ENCODE measurements around the gene HHAT. TPM values are rescaled to one million over a fixed set of nuclear protein-coding genes. Genes with fewer than 3 reads are reported as not detected.

Gene HHAT
- total RNA-seq, 3 donors from 2014 or later, result 0.26 to 0.71 (median 0.65) TPM

GRCh38 chr1:210618369-210618768 is 289.7 kb downstream of the HHAT start:
- H3K4me3 Mint-ChIP-seq, result no peak overlapping the region
- H3K27me3 Mint-ChIP-seq (ENCODE audit: low read depth), result no peaks in the 10 kb centered on the region
- peaks cover 4% of the 10 kb centered on the region for H3K36me3 Mint-ChIP-seq (ENCODE audit: insufficient read depth)
- H3K9me3 Mint-ChIP-seq, result no peaks in the 10 kb centered on the region
- no peak for ATAC-seq
- no peaks in the 10 kb centered on the region for H3K4me1 Mint-ChIP-seq (ENCODE audit: low read depth)
- DNase-seq, result no peak

- no peaks in the 10 kb centered on the region for H3K27me3 Mint-ChIP-seq (ENCODE audit: low read depth)
Observed at GRCh38 chr1:210620867-210621488, 292.3 kb downstream of the HHAT start.

GRCh38 chr1:210621712-210622111 is 293.0 kb downstream of the HHAT start:
- H3K27me3 Mint-ChIP-seq (ENCODE audit: low read depth), result no peaks in the 10 kb centered on the region
- ATAC-seq, result no peak
- DNase-seq, result no peak
- H3K36me3 Mint-ChIP-seq (ENCODE audit: insufficient read depth), result peaks cover 3% of the 10 kb centered on the region
- H3K4me3 Mint-ChIP-seq, result no peak overlapping the region
- no peaks in the 10 kb centered on the region for H3K9me3 Mint-ChIP-seq
- no peaks in the 10 kb centered on the region for H3K4me1 Mint-ChIP-seq (ENCODE audit: low read depth)

More at GRCh38 chr1:210620867-210621488, 292.3 kb downstream of the HHAT start:
- Mint-ChIP-seq H3K9me3 (no peaks in the 10 kb centered on the region), H3K4me1 (ENCODE audit: low read depth) (no peaks in the 10 kb centered on the region), H3K4me3 (no peak overlapping the region), H3K36me3 (ENCODE audit: insufficient read depth) (peaks cover 3% of the 10 kb centered on the region)
- ATAC-seq, result no peak
- no peak for DNase-seq

- no peak for DNase-seq
- Mint-ChIP-seq H3K9me3 (no peaks in the 10 kb centered on the region), H3K4me3 (no peak overlapping the region), H3K27me3 (ENCODE audit: low read depth) (no peaks in the 10 kb centered on the region), H3K36me3 (ENCODE audit: insufficient read depth) (no peaks in the 10 kb centered on the region), H3K4me1 (ENCODE audit: low read depth) (no peaks in the 10 kb centered on the region)
- ATAC-seq, result no peak
Observed at GRCh38 chr1:210624722-210625121, 296.0 kb downstream of the HHAT start.

GRCh38 chr1:210625715-210626114 is 297.0 kb downstream of the HHAT start:
- ATAC-seq (no peak), DNase-seq (no peak)
- Mint-ChIP-seq H3K4me3 (no peak overlapping the region), H3K27me3 (ENCODE audit: low read depth) (no peaks in the 10 kb centered on the region), H3K36me3 (ENCODE audit: insufficient read depth) (no peaks in the 10 kb centered on the region), H3K4me1 (ENCODE audit: low read depth) (no peaks in the 10 kb centered on the region), H3K9me3 (no peaks in the 10 kb centered on the region)

GRCh38 chr1:210626341-210626740 is 297.6 kb downstream of the HHAT start:
- H3K27me3 Mint-ChIP-seq (ENCODE audit: low read depth), result no peaks in the 10 kb centered on the region
- ATAC-seq (no peak), DNase-seq (no peak)
- H3K9me3 Mint-ChIP-seq, result no peaks in the 10 kb centered on the region
- no peaks in the 10 kb centered on the region for H3K4me1 Mint-ChIP-seq (ENCODE audit: low read depth)
- no peaks in the 10 kb centered on the region for H3K36me3 Mint-ChIP-seq (ENCODE audit: insufficient read depth)
- H3K4me3 Mint-ChIP-seq, result no peak overlapping the region

GRCh38 chr1:210627755-210628154 is 299.1 kb downstream of the HHAT start:
- ATAC-seq (no peak), DNase-seq (no peak)
- no peaks in the 10 kb centered on the region for H3K27me3 Mint-ChIP-seq (ENCODE audit: low read depth)
- H3K4me1 Mint-ChIP-seq (ENCODE audit: low read depth), result no peaks in the 10 kb centered on the region
- H3K4me3 Mint-ChIP-seq, result no peak overlapping the region
- H3K36me3 Mint-ChIP-seq (ENCODE audit: insufficient read depth), result no peaks in the 10 kb centered on the region
- no peaks in the 10 kb centered on the region for H3K9me3 Mint-ChIP-seq

- DNase-seq, result no peak
- H3K27me3 Mint-ChIP-seq (ENCODE audit: low read depth), result no peaks in the 10 kb centered on the region
- H3K4me1 Mint-ChIP-seq (ENCODE audit: low read depth), result no peaks in the 10 kb centered on the region
- H3K9me3 Mint-ChIP-seq, result no peaks in the 10 kb centered on the region
- H3K36me3 Mint-ChIP-seq (ENCODE audit: insufficient read depth), result no peaks in the 10 kb centered on the region
- no peak for ATAC-seq
- H3K4me3 Mint-ChIP-seq, result no peak overlapping the region
Observed at GRCh38 chr1:210629276-210629675, 300.6 kb downstream of the HHAT start.

GRCh38 chr1:210631399-210631798 is 302.7 kb downstream of the HHAT start:
- no peaks in the 10 kb centered on the region for H3K4me1 Mint-ChIP-seq (ENCODE audit: low read depth)
- H3K9me3 Mint-ChIP-seq, result no peaks in the 10 kb centered on the region
- H3K4me3 Mint-ChIP-seq, result no peak overlapping the region
- H3K27me3 Mint-ChIP-seq (ENCODE audit: low read depth), result no peaks in the 10 kb centered on the region
- ATAC-seq, result no peak
- no peak for DNase-seq
- H3K36me3 Mint-ChIP-seq (ENCODE audit: insufficient read depth), result no peaks in the 10 kb centered on the region

- H3K36me3 Mint-ChIP-seq (ENCODE audit: insufficient read depth), result no peaks in the 10 kb centered on the region
Observed at GRCh38 chr1:210633140-210633539, 304.4 kb downstream of the HHAT start.

GRCh38 chr1:210633636-210634035 is 304.9 kb downstream of the HHAT start:
- H3K27me3 Mint-ChIP-seq (ENCODE audit: low read depth), result no peaks in the 10 kb centered on the region
- no peaks in the 10 kb centered on the region for H3K36me3 Mint-ChIP-seq (ENCODE audit: insufficient read depth)
- no peaks in the 10 kb centered on the region for H3K4me1 Mint-ChIP-seq (ENCODE audit: low read depth)
- no peak for ATAC-seq
- DNase-seq, result no peak
- no peak overlapping the region for H3K4me3 Mint-ChIP-seq
- no peaks in the 10 kb centered on the region for H3K9me3 Mint-ChIP-seq

More at GRCh38 chr1:210633140-210633539, 304.4 kb downstream of the HHAT start:
- Mint-ChIP-seq H3K4me1 (ENCODE audit: low read depth) (no peaks in the 10 kb centered on the region), H3K4me3 (no peak overlapping the region), H3K9me3 (no peaks in the 10 kb centered on the region), H3K27me3 (ENCODE audit: low read depth) (no peaks in the 10 kb centered on the region)
- DNase-seq, result no peak
- no peak for ATAC-seq

GRCh38 chr1:210635108-210635507 is 306.4 kb downstream of the HHAT start:
- H3K9me3 Mint-ChIP-seq, result no peaks in the 10 kb centered on the region
- H3K27me3 Mint-ChIP-seq (ENCODE audit: low read depth), result no peaks in the 10 kb centered on the region
- no peaks in the 10 kb centered on the region for H3K4me1 Mint-ChIP-seq (ENCODE audit: low read depth)
- DNase-seq (no peak), ATAC-seq (no peak)
- H3K36me3 Mint-ChIP-seq (ENCODE audit: insufficient read depth), result no peaks in the 10 kb centered on the region
- no peak overlapping the region for H3K4me3 Mint-ChIP-seq

GRCh38 chr1:210641582-210641981 is 312.9 kb downstream of the HHAT start:
- no peaks in the 10 kb centered on the region for H3K27me3 Mint-ChIP-seq (ENCODE audit: low read depth)

GRCh38 chr1:210645582-210646257 is 317.0 kb downstream of the HHAT start:
- Mint-ChIP-seq H3K9me3 (no peaks in the 10 kb centered on the region), H3K4me3 (no peak overlapping the region), H3K4me1 (ENCODE audit: low read depth) (peaks cover 8% of the 10 kb centered on the region), H3K36me3 (ENCODE audit: insufficient read depth) (no peaks in the 10 kb centered on the region), H3K27me3 (ENCODE audit: low read depth) (no peaks in the 10 kb centered on the region)
- DNase-seq, result no peak
- no peak for ATAC-seq

More at GRCh38 chr1:210641582-210641981, 312.9 kb downstream of the HHAT start:
- Mint-ChIP-seq H3K4me3 (no peak overlapping the region), H3K36me3 (ENCODE audit: insufficient read depth) (no peaks in the 10 kb centered on the region), H3K4me1 (ENCODE audit: low read depth) (no peaks in the 10 kb centered on the region), H3K9me3 (no peaks in the 10 kb centered on the region)
- DNase-seq, result no peak
- no peak for ATAC-seq

- peaks cover 8% of the 10 kb centered on the region for H3K4me1 Mint-ChIP-seq (ENCODE audit: low read depth)
- ATAC-seq, result no peak
- H3K9me3 Mint-ChIP-seq, result no peaks in the 10 kb centered on the region
- H3K36me3 Mint-ChIP-seq (ENCODE audit: insufficient read depth), result no peaks in the 10 kb centered on the region
- H3K4me3 Mint-ChIP-seq, result no peak overlapping the region
- no peak for DNase-seq
- H3K27me3 Mint-ChIP-seq (ENCODE audit: low read depth), result no peaks in the 10 kb centered on the region
Observed at GRCh38 chr1:210646258-210646616, 317.5 kb downstream of the HHAT start.

Data from activated T-cell treated with anti-CD3 and anti-CD28 coated beads, Interleukin-2, amount 50 U/mL, for 4 hours (primary cell).